A673 (cell line): Measurements from ENCODE around the gene SP5. TPM values are rescaled to one million over a fixed set of nuclear protein-coding genes. Genes with fewer than 3 reads are reported as not detected.

ENCODE experiments used
- BruUV-seq: library from RNA; stranded (reverse); fragments of 400-500 nt; replicated peaks from 2 replicates; lab custom pipeline; 2021; lab: Mats Ljungman, UMichigan
- CTCF ChIA-PET: fragments of 300-600 bp; sonication (Branson Sonifier 250); formaldehyde crosslinking; loops from one replicate; lab custom pipeline; 2022; ENCODE audit warnings: antibody characterized with exemption; lab: Charles Lee
- POLR2A ChIA-PET: fragments of 300-600 bp; sonication (Branson Sonifier 250); formaldehyde crosslinking; loops from one replicate; lab custom pipeline; 2022; ENCODE audit warnings: antibody characterized with exemption; ENCODE audit not compliant: low non-redundant PET; lab: Charles Lee
- DNase-seq: peaks from one replicate; pipeline ENCODE4 v3.0.0-alpha.2; 2015; ENCODE audit warnings: low spot score
- H3K27ac ChIP-seq: fragments of 200-600 bp; sonication (generic); 2 replicates; pipeline ENCODE4 v1.5.1; 2016; ENCODE audit warnings: mixed run types, low read depth, mild to moderate bottlenecking, mixed read lengths, antibody characterized with exemption, low read length; ENCODE audit not compliant: poor library complexity, severe bottlenecking
- H3K27me3 ChIP-seq: fragments of 200-600 bp; sonication (generic); replicated peaks from 2 replicates; pipeline ENCODE4 v1.6.1; 2017; ENCODE audit warnings: mixed run types, low read depth, mild to moderate bottlenecking, mixed read lengths, antibody characterized with exemption, low read length; ENCODE audit not compliant: insufficient read depth, poor library complexity
- H3K36me3 ChIP-seq: fragments of 200-600 bp; sonication (generic); 2 replicates; pipeline ENCODE4 v1.6.1; 2016; ENCODE audit warnings: mixed run types, mild to moderate bottlenecking, mixed read lengths, antibody characterized with exemption, low read length; ENCODE audit not compliant: insufficient read depth, poor library complexity, severe bottlenecking
- H3K4me1 ChIP-seq: fragments of 200-600 bp; sonication (generic); 2 replicates; pipeline ENCODE4 v1.6.1; 2017; ENCODE audit warnings: mixed run types, mild to moderate bottlenecking, mixed read lengths, antibody characterized with exemption, low read length; ENCODE audit not compliant: insufficient read depth, poor library complexity, severe bottlenecking
- H3K4me3 ChIP-seq: fragments of 200-600 bp; sonication (generic); 2 replicates; pipeline ENCODE4 v1.5.1; 2016; ENCODE audit warnings: low read depth, mixed run types, mild to moderate bottlenecking, mixed read lengths, low read length; ENCODE audit not compliant: poor library complexity, severe bottlenecking
- H3K9me3 ChIP-seq: fragments of 200-600 bp; sonication (generic); 2 replicates; pipeline ENCODE4 v1.6.1; 2016; ENCODE audit warnings: mixed run types, low read depth, mild to moderate bottlenecking, mixed read lengths, antibody characterized with exemption, low read length; ENCODE audit not compliant: poor library complexity, severe bottlenecking
- EZH2 ChIP-seq: fragments of 200-600 bp; sonication (generic); IDR thresholded peaks from 2 replicates; pipeline ENCODE4 v1.6.1; 2017; ENCODE audit warnings: borderline replicate concordance, low read depth, mild to moderate bottlenecking, mixed read lengths, antibody characterized with exemption, low read length; ENCODE audit not compliant: poor library complexity, severe bottlenecking
- intact Hi-C: fragments of 100-400 bp; cut with micrococcal nuclease; formaldehyde crosslinking; loops from one replicate; pipeline ENCODE4 v1.10.0; 2022; ENCODE audit not compliant: unreplicated experiment
- total RNA-seq: library from RNA; stranded (reverse); gene quantifications from 2 replicates; pipeline ENCODE4 v1.2.3, GENCODE V29; 2021
- TF ChIP-seq, protein P1 (sequence below): fragments of 300-800, 200-600 bp; sonication (generic); conservative IDR thresholded peaks from 2 replicates; pipeline ENCODE4 v1.5.1; 2017; ENCODE audit warnings: low read depth, mild to moderate bottlenecking, antibody characterized with exemption, low read length, moderate library complexity, mixed read lengths

SP5 gene
- total RNA-seq, 1 experiment from 2014 or later = not detected

DNA sequence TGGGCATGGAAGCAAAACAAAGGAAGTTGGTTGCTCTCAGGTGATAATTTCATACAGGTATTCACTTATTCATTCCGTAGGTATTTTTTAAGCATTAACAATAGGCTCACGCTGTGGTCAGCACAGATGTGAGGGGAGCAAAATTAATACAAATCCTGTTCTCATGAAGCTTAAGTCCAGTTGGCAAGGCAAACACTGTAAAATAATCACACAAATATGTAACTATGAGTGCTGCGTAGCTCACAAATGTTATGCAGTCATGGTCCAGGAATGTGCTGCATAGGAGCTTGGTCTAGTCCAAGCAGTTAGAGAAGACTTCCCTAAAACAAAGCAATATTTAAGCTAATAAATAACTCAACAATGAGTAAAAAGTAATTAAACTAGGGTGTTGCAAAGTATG lies 23.9 kb downstream of the SP5 start:
- CTCF ChIA-PET = no interaction called here
- no TSS peak for BruUV-seq

DNA sequence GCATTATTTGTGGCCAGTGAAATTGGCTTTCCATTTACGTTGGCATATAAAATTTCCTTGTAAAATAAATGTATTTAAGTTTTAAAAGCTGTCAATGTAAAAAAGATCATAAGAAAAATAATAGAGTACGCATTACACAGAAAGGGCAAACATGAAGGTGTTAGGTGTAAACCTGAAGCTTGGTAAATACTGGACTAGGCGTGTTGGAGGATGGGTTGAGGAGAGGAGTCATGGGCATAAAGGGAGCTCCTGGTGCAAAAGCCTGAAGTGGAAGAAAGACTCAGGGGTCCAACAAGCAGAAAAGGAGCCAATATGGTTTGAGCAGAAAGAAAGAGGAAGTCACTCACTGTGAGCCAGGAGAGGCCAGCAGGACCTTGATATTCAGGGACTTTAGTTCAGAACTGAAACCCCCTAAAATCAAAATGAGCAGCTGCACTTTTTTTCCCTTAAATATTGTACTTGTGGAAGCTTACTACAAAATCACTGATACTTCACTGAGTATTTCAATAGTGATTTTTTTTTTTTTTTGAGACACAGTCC lies 24.4 kb downstream of the SP5 start:
- Histone ChIP-seq H3K36me3 (no peaks in the 10 kb centered on the region), H3K4me1 (no peaks in the 10 kb centered on the region), H3K9me3 (no peaks in the 10 kb centered on the region), H3K4me3 (no peak overlapping the region), H3K27me3 (peaks cover 16% of the 10 kb centered on the region), H3K27ac (no peak overlapping the region)
- intact Hi-C loops = no loop called here
- no TSS peak for BruUV-seq
- CTCF ChIA-PET = no interaction called here
- TF ChIP-seq EZH2 = no peak
- TF ChIP-seq, protein P1, sequence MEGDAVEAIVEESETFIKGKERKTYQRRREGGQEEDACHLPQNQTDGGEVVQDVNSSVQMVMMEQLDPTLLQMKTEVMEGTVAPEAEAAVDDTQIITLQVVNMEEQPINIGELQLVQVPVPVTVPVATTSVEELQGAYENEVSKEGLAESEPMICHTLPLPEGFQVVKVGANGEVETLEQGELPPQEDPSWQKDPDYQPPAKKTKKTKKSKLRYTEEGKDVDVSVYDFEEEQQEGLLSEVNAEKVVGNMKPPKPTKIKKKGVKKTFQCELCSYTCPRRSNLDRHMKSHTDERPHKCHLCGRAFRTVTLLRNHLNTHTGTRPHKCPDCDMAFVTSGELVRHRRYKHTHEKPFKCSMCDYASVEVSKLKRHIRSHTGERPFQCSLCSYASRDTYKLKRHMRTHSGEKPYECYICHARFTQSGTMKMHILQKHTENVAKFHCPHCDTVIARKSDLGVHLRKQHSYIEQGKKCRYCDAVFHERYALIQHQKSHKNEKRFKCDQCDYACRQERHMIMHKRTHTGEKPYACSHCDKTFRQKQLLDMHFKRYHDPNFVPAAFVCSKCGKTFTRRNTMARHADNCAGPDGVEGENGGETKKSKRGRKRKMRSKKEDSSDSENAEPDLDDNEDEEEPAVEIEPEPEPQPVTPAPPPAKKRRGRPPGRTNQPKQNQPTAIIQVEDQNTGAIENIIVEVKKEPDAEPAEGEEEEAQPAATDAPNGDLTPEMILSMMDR = no peak
- POLR2A ChIA-PET = no interaction called here
- DNase-seq = no peak

More for the DNA sequence above, 23.9 kb downstream of the SP5 start:
- H3K4me1 ChIP-seq = no peaks in the 10 kb centered on the region
- intact Hi-C loops = no loop called here
- no peaks in the 10 kb centered on the region for H3K36me3 ChIP-seq
- no peak overlapping the region for H3K4me3 ChIP-seq
- POLR2A ChIA-PET = no interaction called here
- TF ChIP-seq, protein P1 = no peak
- no peak for TF ChIP-seq EZH2
- peaks cover 20% of the 10 kb centered on the region for H3K27me3 ChIP-seq
- no peak for DNase-seq
- no peak overlapping the region for H3K27ac ChIP-seq
- H3K9me3 ChIP-seq = no peaks in the 10 kb centered on the region

DNA sequence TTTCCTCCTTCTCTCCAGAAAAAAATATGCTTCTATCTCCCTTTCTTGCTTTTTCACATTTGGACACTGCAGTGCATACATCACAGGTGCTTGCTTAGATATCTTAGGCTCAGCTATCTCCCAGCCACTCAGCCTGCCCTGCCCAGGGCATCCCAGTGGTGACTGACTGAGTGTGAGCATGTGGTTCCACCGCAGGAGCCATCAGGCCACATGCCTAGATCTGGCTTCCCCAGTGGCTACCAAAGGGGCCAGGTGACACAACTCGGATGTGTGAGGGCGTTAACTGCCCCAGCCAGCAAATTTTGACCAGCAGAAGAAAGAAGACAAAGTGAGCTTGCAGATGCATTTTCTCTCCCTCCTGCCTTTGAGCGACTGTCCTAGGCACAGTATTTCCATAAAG lies 25.5 kb downstream of the SP5 start:
- no peak overlapping the region for H3K27ac ChIP-seq
- intact Hi-C loops = no loop called here
- H3K4me3 ChIP-seq = no peak overlapping the region
- no peak for TF ChIP-seq EZH2
- TF ChIP-seq, protein P1 = no peak
- no peak for DNase-seq
- POLR2A ChIA-PET = no interaction called here
- CTCF ChIA-PET = no interaction called here
- no peaks in the 10 kb centered on the region for H3K9me3 ChIP-seq
- H3K27me3 ChIP-seq = peaks cover 20% of the 10 kb centered on the region
- no TSS peak for BruUV-seq
- no peaks in the 10 kb centered on the region for H3K4me1 ChIP-seq
- H3K36me3 ChIP-seq = no peaks in the 10 kb centered on the region
